NCI-H510A (cell line): ENCODE results near the gene ZFHX3.

Source experiments
- DNase-seq: peaks from one replicate; lab custom pipeline; 2025; lab: John Stamatoyannopoulos, UW

Gene ZFHX3

DNA sequence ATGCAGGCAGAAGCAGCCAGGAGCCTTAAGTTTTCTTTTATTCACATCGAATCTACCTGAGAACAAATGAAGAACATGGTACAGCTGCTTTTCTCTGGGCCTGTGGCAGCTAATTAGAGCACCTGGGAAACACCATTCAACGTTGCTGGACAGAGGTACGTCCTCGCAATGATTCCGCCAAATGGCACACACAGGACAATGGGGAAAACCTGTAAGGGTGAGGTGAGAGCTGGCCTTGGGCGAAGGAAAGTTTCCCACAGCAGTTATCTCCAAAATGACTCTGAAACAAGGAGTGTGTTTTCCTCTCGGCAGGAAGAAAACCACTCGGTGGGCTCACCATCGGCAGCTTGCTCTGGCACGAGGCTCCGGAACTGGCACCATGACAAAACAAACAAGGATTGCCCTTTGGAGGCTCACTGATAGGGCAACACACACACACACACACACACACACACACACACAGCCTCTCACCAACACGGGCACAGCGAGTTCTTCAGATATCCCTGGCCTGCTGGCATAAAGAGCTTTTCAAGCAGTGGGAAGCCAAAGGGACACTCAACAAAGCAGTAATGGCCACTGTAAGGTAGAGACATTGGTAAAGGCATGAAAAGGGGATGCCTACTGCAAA is 73.7 kb downstream of the ZFHX3 start:
- no peak for DNase-seq

DNA sequence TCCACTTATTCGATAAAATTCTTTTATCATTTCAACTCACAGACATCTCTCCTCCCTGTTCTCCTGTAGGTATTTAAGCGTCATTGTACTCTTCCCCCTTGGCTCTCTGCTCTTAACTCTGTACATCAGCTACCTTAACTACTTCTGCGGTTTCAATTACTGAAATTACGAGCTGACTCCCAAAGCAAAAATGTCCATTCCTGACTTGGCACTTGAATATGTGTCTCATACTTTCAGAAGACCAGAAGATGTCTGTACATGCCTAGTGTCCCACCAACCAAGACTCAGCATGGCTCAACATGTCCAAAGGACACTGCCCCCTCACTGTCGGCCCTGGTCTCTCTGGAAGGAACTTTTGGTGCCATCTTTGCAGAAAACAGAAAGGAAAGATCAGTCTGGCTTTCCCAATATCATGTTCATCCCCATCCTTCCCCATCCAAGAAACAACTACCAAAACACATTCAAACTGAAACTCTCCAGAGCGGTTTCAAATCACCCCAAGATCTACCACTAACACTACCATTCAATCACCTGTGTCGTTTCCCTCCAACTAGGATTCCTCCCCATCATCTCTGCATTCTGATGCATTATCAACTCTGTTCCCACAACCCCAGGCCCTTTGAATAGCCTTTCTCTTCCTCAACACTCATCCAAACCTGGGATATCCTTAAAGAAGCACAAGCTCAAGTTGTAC is 74.9 kb downstream of the ZFHX3 start:
- no peak for DNase-seq

DNA sequence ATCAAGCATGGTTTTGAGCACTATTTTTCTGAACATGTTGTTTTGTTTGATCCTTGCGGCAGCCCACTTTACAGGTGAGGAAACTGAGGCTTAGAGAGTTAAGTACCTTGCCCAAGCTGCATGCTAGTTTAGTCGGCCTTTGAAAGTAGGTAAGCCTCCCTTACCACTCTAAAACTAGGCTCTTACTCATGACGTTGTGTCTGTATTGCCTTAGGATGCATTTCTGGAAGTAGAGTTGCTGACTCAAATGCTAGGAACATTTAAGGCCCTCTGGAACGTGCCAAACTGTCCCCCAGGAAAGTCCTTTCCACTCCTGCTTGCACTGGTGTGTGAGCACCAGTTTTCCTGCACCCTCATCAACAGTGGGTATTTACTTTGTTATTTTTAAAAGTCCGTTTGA is 76.6 kb downstream of the ZFHX3 start:
- no peak for DNase-seq

DNA sequence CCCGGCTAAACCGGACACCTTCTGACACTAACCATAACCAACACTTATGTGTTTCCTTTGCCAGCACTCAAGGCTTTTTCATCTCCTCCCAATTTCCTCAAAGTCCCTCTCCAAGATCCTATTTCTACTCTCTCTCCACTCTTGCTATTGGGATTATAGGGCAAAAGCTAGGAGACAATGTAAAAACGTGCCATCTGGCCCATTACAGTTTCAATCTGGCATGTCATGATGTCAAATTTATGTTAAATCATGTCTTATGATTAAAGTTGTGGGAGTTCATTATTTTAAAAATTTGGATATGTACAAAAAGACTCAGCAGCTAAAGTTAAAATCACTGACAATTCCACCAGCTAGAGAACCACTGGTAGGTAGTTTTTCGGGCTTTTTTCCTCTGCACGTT is 77.3 kb downstream of the ZFHX3 start:
- no peak for DNase-seq

DNA sequence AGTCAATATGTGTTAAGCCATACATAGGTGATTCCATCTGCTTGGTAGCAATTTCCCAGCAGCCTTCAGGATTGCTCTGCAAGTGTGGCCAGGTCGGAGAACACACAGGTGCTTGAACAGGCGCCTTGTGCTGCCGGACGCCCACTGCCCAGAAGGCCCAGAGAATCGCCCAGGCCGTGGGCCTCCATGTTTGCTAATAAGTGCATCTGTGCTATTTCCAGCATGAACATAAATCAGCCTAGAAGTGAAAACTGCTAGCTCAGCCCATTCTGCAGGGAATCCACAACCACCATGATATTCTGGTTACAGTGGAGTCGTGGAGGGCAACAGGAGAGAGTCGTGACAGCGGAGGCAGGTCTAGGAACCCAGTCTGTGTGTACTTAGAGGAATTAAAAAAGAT is 78.1 kb downstream of the ZFHX3 start:
- DNase-seq = no peak

DNA sequence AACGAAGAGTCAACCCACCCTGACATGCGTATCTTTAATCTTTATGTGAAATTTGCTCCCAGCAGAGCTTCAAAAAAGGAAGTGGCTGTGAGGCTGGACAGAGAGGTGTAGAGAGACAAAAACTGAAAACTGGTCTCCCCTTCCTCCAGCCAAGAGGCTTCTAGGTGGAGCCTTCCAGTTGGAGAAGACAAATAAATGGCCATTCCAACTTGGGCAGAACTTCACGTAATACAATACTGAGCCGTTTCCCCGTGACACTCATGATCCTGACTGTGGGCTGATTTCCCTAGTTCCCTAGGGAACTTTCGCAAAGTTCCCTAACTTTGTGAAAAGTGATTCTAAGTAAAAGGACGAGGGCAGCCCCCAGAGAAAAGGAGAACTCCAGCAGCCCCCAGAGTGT is 78.8 kb downstream of the ZFHX3 start:
- no peak for DNase-seq

DNA sequence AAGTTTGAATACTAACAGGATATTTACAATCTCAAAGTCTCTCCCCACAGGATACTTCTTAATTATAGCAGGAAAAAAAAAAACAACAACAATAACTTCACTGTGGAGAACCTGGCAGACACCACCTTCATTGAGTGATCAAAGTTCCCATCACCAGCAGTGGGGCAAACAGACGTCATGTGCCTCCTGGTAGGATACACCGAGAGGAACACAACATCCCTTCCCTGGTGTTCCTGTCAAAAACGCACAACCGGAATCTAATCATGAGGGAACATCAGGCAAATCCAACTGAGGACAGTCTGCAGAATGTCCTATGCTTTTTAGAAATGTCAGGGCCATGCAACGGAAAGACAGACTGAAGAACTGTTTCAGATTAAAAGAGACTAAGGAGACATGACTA is 80.0 kb downstream of the ZFHX3 start:
- DNase-seq = no peak

DNA sequence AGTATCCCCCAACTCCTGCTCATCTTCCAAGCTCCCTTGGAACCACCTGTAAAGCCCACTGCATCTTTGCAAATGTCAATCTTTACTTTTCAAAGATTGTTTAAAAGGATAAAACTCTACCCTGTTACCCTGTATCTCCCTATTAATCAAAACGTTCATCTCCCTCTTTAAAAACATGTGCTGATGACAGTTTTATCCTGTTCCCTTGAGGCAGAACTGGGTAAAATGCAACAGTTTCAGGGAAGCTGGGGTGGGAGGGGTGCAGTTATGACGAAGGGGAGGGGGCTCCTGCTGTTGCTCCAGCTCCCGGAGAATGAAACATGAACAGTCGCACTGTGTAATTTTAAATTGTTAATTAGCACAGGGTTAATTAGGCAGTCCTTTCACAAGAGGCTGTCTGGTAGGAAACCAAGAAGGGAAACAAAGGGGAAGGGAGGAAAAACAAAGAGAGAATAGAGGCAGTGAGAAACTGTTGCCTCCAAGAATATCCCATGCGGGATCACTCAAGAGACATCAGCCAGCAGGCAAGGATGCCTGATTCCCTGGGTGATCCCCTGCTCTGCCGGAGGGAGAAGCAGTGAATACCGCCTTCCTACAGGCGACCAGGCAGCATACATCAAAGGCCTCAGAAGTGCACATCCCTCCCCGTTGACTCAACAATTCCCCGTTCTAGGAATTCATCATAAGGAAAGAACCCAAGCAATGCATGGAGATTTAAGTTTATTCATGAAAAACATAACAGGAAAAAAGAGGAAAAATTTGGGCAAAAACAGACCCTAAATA is 84.2 kb downstream of the ZFHX3 start:
- DNase-seq = no peak

DNA sequence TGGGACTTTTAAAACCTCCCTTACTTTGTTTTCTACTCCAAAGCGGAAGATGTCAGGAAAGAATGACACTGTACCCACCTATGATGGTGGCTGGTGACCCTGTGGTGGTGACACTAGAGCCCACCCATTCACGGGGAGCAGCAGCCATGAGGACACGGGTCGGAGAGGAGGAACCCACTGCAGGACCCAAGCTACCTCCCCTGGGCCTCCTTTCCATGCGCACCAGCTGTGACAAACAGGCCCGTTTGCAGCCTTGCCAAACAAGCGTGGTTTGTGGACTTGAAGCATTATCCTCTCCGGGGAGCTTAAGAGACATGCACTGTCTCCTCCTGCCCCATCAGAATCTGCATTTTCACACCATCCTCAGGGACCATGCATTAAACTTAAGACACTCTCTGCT is 85.6 kb downstream of the ZFHX3 start:
- DNase-seq = no peak

DNA sequence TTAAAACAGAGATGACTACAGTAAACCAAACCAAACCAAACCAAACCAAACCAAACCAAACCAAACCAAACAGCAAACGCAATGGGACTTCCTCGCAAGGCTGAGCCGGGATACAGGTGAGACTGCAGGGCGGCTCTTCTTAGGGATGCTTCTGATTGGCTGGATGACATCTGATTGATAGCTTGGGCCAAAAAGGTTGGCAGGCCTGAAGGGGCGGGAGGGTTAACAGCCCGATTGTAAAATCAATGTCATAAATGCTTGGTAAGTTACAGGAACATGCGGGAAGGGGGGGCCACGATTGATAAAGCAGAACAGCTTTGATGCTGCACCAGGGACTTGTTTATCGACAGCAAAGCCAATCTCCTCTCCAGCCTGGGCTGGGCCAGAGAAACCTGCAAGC is 86.1 kb downstream of the ZFHX3 start:
- no peak for DNase-seq

DNA sequence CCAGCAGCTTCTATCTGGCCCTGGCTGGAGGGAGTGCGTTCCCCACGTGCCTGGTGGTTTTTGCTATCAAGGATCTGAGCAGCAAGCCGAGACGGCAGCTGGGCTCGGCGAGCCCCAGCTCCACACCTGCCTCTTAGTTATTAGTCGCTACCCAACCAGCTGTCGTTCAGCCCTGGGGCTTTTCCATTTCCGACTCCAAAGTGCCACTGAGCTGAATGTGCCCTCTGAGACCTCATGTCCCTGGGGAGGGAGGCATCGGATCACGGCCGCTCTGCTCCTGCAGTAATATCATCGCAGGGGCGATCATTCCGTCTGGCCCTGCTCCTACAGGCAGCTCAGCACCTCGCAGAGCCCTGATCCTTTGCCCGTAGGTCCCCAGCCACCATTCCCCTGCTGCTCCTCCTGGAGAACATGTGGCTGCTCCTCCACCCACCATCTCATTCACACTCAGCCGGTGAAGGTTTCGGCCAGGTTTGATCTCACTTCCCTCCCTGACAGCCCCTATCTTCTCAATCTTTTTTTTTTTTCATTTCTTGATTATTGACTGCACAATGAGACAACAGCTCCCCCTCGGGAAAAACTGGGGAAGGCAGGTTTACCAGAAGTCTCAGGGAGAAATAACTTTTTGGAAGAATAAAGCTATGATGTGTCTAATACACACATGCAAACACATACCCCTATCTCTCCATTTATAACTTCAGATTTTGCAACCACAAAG is 86.7 kb downstream of the ZFHX3 start:
- DNase-seq = peak; percentile 51

DNA sequence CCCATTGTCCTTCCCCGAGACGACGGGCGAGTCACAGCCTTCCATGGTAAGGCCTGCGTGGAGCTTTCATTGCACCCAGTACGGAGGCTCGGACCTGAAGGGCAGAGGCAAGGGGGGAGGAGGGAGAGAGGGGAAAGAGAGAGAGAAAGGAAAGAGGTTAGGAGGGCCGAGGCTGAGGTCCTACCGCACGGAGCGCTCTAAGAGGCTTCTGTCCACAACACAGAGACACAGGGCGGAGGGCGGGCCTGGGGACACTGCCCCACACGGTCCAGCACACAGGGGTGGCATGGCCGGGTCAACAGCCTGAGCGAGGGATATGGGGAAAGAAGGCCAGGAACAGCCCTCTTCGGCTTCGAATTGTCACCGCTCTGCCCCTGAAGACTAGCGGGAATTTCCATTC is 87.8 kb downstream of the ZFHX3 start:
- no peak for DNase-seq

DNA sequence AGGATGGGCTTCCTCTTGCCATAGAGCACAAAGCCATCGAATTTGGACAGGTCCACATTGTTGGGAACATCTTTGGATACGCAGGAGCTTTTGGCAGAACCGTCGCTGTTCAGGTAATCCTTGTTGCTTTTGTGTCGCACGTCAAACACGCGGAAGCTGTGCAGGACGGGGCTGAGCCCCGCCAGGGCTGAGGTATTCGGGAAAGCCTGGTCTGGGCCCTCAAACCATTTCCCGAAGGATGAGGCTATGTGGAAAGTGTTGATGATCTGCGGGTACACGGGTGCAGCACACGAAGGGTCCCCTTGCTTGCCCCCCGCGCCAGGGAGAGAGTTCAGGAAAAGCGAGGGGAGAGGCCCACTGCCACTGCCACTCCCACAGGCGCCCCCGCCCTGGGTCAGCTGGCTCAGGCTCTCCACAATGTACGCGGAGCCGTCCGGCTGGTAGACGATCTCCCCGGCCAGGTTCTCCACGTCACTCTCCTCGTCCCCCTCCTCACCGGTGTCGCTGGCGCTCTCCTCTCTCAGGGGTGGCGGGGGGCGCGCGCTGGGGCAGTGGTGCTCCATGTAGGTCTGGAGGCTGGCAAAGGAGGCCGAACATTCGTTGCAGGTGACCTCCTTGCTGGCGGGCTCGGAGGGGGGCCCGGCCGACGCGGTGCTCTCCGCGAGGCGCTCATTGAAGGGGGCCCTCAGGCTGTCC is 88.5 kb downstream of the ZFHX3 start:
- DNase-seq = no peak

DNA sequence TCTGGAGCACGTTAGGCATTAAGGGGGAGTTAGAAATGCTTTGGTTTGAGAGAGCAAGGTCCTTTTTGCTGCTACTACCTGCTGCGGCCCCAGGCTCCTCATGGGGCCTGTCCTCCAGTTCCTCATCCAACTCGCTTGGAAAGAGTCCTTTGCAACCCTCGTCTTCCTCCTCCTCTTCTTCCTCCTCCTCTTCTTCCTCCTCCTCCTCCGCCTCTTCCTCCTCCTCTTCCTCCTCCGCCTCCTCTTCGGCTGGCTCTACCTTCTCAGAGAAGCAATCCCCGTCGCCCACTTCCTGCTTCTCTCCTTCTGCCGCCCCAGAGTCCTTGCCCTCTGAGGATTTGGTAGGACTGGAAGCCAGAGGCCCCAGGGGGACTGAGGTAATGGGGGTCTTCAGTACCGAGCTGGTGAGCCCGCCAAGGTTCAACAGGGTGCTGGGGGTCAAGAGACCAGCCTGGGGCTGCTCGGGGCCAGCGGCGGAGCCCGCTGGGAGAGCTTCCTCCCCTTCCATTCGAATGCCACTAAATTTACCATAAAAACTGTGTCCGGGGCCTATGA is 89.3 kb downstream of the ZFHX3 start:
- no peak for DNase-seq

DNA sequence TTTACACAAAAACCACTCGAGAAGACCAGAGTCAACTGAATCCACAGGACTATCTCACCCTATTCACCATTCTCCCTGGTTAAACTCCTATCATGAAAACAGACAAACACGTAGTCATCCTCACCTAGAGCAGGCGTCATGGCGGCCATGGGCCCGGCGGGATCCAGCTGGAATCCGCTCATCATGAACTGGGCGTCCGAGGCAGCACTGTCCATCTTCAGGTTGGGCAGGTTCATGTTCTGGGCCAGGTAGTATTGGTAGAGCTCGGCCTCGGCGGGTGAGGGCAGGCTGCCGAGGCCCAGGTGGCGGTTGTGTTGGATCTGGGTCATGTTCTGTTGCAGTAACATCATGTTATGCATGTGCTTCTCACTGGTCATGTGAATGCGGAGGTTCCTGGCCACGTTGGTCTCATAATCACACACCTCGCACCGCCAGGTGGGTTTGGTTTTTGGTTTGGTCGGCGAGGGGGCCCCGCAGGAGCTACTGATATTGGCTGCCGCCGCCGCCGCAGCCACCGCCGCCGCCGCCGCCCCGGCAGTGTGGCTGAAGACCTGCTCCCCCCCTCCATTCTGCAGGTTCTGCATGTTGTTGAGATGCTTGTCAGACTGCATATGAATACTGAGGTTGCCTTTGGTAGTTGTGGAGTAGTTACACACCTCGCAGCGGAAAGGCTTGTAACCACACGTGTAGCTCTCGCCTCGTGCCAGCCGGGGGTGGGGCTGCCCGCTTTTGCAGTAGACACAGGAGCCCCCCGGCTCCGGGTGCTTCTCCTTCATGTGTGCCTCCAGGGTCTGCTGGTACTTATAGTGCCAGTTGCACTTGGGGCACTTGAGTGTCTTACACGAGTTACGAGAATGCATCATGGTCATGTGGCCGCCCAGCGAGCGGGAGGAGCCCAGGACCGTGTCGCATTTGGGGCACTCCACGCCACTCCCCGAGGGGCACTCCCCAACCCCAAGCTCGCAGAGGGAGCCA is 90.3 kb downstream of the ZFHX3 start:
- DNase-seq = no peak

DNA sequence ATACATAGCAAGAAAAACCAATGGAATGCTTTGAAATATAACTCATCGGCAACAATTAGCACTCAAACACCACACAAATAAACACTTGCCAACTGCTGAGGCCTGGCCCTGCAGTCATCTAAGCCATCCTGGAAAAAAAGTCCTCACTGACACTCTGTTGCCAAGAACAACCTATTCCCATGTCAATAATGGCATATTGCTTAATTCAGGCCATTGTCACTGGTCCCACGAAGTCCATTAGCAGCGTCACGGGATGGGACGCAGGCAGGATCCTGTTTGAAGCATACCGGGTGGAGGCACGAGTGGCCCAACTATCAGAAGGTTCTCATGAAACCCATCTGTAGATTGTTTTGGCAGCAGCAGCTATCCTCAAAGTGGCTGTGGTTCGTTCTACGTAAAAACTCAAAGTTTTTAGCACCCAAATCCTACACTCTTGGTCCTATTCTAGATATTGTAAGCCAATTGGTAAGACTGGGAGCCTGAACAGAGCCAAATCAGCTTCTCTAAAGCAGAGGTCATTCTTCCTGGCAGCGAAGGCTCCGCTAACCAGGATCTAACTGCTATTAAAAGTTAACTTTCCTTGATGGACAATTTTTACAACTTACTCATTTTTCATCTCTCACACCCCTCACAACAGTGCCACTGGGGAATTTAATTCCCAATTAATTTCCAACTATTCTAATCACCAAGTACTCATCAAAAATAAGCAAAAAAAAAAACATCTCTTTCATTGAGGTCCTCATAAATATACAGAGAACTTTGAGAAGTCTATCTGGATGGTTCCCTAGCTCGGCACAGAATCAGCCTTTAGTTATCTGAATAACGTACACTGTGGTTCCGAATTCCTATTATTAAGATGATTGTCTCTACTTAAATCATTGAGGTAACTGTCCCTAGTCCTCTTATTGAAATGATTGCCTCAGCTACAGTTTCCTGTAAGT is 91.5 kb downstream of the ZFHX3 start:
- DNase-seq = no peak

DNA sequence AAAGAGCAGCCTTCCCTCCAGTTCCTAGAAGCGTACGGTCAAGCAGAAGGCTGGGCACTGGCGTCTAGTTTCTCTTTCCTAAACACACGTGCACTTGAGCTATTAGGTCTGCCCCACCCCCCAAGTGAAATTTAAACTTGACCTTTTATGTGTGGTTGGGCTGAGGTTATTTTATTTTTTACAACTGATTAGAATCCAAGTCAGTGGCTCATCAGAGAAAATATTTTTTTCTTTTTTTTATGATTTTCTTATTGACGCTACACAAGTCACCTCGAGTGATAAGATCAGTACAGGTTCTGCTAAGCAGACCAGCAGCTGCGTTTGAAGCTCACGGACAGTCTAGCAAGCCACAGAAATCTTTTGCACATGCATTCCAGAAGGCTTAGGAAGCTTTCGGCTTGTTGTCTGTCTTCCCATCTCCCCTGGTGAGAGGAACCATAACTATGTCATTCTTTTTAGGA is 95.1 kb downstream of the ZFHX3 start:
- DNase-seq = no peak

DNA sequence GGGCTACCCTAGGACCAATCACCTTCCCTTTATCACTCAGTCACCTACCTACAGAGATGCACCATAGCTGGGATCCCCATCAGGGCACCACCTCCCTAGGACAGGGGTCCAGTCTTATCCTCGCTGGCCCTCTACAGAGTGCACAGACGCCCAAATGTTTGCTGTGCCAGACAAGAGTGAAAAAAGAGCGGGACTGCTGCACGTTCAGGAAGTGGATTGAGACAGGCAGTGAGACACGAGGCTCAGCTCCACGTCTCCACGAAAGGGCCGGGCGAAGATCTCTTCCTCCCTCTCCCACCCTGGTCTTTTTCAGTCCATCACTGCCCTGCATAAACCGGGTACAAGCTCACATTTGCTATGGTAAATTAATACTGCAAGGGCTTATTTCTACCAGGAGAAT is 95.5 kb downstream of the ZFHX3 start:
- DNase-seq = no peak

DNA sequence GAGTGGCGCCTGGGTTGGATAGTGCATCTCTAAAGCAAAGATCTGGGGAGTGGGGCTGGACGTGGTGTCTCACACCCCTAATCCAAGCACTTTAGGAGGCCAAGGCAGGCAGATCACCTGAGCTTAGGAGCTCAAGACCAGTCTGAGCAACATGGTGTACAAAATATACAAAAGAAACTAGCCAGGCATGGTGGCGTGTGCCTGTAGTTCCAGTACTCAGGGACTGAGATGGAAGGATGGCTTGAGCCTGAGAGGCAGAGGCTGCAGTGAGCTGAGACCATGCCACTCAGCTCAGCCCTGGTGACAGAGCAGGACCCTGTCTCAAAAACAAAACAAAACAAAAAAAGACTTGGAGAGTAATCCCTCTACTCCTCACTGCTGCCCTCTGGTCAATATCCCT is 96.0 kb downstream of the ZFHX3 start:
- DNase-seq = no peak
